Measurements from ENCODE around the gene SSR2.

DNA sequence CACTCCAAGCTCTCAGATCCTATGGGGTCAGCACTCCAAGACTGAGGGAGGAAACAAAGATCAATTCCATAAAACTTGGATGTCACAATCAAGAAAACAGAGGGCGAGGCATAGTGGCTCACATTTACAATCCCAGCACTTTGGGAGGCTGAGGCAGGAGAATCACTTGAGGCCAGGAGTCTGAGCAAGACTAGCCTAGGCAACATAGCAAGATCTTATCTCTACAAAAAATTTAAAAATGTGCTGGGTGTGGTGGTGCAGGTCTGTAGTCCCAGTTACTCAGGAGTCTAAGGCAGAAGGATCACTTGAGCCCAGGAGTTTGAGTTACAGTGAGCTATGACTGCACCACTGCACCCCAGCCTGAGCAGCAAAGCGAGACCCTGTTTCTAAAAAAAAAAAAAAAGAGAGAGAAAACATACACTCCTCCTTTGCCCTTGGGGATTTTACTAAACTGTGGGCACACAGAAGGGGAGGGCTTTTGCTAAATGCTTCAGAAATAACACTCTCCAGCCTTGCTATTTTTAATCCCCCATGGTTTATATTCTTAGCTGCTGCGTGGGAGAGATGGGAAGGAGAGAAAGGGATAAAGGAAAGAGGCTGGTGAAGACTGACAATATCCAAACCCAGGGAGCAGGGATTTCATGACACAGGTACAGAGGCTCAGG lies 60.5 kb downstream of the SSR2 start:
- no peak for TF ChIP-seq CTCF (conservative IDR thresholded peaks at IDR 0.05; ENCODE audit: low read depth in 2 of 2)
- TF ChIP-seq EZH2phosphoT487 (IDR thresholded peaks at IDR 0.05; ENCODE audit: unreplicated experiment): no peak
- no peak for TF ChIP-seq EZH2 (IDR thresholded peaks at IDR 0.05; ENCODE audit: low read depth, unreplicated experiment)
- TF ChIP-seq, protein P1, sequence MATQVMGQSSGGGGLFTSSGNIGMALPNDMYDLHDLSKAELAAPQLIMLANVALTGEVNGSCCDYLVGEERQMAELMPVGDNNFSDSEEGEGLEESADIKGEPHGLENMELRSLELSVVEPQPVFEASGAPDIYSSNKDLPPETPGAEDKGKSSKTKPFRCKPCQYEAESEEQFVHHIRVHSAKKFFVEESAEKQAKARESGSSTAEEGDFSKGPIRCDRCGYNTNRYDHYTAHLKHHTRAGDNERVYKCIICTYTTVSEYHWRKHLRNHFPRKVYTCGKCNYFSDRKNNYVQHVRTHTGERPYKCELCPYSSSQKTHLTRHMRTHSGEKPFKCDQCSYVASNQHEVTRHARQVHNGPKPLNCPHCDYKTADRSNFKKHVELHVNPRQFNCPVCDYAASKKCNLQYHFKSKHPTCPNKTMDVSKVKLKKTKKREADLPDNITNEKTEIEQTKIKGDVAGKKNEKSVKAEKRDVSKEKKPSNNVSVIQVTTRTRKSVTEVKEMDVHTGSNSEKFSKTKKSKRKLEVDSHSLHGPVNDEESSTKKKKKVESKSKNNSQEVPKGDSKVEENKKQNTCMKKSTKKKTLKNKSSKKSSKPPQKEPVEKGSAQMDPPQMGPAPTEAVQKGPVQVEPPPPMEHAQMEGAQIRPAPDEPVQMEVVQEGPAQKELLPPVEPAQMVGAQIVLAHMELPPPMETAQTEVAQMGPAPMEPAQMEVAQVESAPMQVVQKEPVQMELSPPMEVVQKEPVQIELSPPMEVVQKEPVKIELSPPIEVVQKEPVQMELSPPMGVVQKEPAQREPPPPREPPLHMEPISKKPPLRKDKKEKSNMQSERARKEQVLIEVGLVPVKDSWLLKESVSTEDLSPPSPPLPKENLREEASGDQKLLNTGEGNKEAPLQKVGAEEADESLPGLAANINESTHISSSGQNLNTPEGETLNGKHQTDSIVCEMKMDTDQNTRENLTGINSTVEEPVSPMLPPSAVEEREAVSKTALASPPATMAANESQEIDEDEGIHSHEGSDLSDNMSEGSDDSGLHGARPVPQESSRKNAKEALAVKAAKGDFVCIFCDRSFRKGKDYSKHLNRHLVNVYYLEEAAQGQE (IDR thresholded peaks at IDR 0.05; ENCODE audit: unreplicated experiment): no peak
- TF ChIP-seq, protein P2, sequence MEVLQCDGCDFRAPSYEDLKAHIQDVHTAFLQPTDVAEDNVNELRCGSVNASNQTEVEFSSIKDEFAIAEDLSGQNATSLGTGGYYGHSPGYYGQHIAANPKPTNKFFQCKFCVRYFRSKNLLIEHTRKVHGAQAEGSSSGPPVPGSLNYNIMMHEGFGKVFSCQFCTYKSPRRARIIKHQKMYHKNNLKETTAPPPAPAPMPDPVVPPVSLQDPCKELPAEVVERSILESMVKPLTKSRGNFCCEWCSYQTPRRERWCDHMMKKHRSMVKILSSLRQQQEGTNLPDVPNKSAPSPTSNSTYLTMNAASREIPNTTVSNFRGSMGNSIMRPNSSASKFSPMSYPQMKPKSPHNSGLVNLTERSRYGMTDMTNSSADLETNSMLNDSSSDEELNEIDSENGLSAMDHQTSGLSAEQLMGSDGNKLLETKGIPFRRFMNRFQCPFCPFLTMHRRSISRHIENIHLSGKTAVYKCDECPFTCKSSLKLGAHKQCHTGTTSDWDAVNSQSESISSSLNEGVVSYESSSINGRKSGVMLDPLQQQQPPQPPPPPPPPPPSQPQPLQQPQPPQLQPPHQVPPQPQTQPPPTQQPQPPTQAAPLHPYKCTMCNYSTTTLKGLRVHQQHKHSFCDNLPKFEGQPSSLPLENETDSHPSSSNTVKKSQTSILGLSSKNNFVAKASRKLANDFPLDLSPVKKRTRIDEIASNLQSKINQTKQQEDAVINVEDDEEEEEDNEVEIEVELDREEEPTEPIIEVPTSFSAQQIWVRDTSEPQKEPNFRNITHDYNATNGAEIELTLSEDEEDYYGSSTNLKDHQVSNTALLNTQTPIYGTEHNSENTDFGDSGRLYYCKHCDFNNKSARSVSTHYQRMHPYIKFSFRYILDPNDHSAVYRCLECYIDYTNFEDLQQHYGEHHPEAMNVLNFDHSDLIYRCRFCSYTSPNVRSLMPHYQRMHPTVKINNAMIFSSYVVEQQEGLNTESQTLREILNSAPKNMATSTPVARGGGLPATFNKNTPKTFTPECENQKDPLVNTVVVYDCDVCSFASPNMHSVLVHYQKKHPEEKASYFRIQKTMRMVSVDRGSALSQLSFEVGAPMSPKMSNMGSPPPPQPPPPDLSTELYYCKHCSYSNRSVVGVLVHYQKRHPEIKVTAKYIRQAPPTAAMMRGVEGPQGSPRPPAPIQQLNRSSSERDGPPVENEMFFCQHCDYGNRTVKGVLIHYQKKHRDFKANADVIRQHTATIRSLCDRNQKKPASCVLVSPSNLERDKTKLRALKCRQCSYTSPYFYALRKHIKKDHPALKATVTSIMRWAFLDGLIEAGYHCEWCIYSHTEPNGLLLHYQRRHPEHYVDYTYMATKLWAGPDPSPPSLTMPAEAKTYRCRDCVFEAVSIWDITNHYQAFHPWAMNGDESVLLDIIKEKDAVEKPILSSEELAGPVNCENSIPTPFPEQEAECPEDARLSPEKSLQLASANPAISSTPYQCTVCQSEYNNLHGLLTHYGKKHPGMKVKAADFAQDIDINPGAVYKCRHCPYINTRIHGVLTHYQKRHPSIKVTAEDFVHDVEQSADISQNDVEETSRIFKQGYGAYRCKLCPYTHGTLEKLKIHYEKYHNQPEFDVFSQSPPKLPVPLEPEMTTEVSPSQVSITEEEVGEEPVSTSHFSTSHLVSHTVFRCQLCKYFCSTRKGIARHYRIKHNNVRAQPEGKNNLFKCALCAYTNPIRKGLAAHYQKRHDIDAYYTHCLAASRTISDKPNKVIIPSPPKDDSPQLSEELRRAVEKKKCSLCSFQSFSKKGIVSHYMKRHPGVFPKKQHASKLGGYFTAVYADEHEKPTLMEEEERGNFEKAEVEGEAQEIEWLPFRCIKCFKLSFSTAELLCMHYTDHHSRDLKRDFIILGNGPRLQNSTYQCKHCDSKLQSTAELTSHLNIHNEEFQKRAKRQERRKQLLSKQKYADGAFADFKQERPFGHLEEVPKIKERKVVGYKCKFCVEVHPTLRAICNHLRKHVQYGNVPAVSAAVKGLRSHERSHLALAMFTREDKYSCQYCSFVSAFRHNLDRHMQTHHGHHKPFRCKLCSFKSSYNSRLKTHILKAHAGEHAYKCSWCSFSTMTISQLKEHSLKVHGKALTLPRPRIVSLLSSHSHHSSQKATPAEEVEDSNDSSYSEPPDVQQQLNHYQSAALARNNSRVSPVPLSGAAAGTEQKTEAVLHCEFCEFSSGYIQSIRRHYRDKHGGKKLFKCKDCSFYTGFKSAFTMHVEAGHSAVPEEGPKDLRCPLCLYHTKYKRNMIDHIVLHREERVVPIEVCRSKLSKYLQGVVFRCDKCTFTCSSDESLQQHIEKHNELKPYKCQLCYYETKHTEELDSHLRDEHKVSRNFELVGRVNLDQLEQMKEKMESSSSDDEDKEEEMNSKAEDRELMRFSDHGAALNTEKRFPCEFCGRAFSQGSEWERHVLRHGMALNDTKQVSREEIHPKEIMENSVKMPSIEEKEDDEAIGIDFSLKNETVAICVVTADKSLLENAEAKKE (CRISPR knock-in tag; IDR thresholded peaks at IDR 0.05): no peak
- TF ChIP-seq POLR2AphosphoS5 (IDR thresholded peaks at IDR 0.05; ENCODE audit: low read depth): no peak
- no peak for TF ChIP-seq CREB1 (CRISPR knock-in tag; IDR thresholded peaks at IDR 0.05; ENCODE audit: low read depth)
- TF ChIP-seq STAT1 (IDR thresholded peaks at IDR 0.05; ENCODE audit: unreplicated experiment): no peak
- no peak for TF ChIP-seq JUNB (IDR thresholded peaks at IDR 0.05; ENCODE audit: unreplicated experiment)
- no peak for TF ChIP-seq NANOG (IDR thresholded peaks at IDR 0.05; ENCODE audit: borderline replicate concordance)
- TF ChIP-seq, protein P3, sequence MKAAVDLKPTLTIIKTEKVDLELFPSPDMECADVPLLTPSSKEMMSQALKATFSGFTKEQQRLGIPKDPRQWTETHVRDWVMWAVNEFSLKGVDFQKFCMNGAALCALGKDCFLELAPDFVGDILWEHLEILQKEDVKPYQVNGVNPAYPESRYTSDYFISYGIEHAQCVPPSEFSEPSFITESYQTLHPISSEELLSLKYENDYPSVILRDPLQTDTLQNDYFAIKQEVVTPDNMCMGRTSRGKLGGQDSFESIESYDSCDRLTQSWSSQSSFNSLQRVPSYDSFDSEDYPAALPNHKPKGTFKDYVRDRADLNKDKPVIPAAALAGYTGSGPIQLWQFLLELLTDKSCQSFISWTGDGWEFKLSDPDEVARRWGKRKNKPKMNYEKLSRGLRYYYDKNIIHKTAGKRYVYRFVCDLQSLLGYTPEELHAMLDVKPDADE (IDR thresholded peaks at IDR 0.05): no peak
- TF ChIP-seq ZNF114 (CRISPR knock-in tag; IDR thresholded peaks at IDR 0.05): no peak
- TF ChIP-seq ZNF331 (CRISPR knock-in tag; IDR thresholded peaks at IDR 0.05; ENCODE audit: low read depth): no peak
